ENCODE measurements around the gene OR4C6.

The OR4C6 gene

DNA sequence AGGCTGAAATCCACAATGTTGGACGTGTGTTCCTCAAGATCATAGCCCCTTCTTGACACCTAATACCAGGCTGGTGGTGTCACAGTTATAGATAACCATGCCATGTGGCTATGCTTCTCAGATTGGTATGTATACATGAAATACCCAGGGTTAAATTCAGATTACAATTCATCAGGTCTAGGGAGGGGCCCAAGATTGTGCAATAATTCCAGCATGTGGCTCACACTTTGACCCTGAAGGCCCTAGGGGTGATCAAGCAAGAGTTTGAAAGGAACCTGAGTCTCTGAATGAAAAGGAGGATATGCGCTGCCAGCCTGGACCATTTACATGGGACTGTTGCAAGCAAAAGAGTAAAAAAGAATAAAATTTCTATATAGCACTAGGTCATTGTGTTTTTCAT, 7.4 kb downstream of the OR4C6 start:
- Histone ChIP-seq H3K4me3 (ENCODE audit: low read depth, low read length) (no peak overlapping the region), H3K79me1 (ENCODE audit: low read length) (no peaks in the 10 kb centered on the region), H3K4ac (ENCODE audit: low read depth, low read length) (no peak overlapping the region), H3K18ac (ENCODE audit: low read length) (no peak overlapping the region), H4K8ac (ENCODE audit: low read depth, low read length) (no peak overlapping the region), H3K9me3 (ENCODE audit: insufficient read depth, low read depth, low read length) (peaks cover 10% of the 10 kb centered on the region), H3K4me1 (ENCODE audit: control insufficient read depth in 1 of 2, insufficient read depth in 2 of 2, low read length in 2 of 2) (no peaks in the 10 kb centered on the region), H3K79me2 (ENCODE audit: control insufficient read depth, insufficient read depth, low read length, poor library complexity) (no peaks in the 10 kb centered on the region), H3K27ac (ENCODE audit: low read depth, low read length) (no peak overlapping the region), H3K23ac (ENCODE audit: low read length) (no peak overlapping the region), H3K9ac (ENCODE audit: low read length) (no peak overlapping the region), H3K14ac (ENCODE audit: low read length) (no peak overlapping the region), H3K27me3 (ENCODE audit: insufficient read depth, low read length) (no peaks in the 10 kb centered on the region), H3K4me2 (ENCODE audit: low read length) (no peak overlapping the region), H2BK12ac (ENCODE audit: low read length) (no peak overlapping the region), H2BK120ac (ENCODE audit: insufficient read depth, low read length, poor library complexity) (no peak overlapping the region), H4K12ac (ENCODE audit: low read depth, low read length) (no peak overlapping the region), H2AFZ (ENCODE audit: insufficient read depth, low read length, poor library complexity) (no peak overlapping the region), H4K91ac (ENCODE audit: low read depth, low read length) (no peak overlapping the region), H3K36me3 (ENCODE audit: control insufficient read depth in 1 of 2, insufficient read depth in 2 of 2, low read length in 2 of 2) (no peaks in the 10 kb centered on the region), H2AK5ac (ENCODE audit: low read length) (no peak overlapping the region), H2BK5ac (ENCODE audit: low read depth, low read length, poor library complexity) (no peak overlapping the region)
- WGBS (ENCODE audit: extremely low coverage, insufficient coverage, insufficient read length): no CpG with 5 or more reads among the region's 2 CpGs
- DNase-seq: no peak

GRCh38 chr11:55673860-55674259, 11.9 kb downstream of the OR4C6 start:
- Histone ChIP-seq H3K27me3 (ENCODE audit: insufficient read depth, low read length) (no peaks in the 10 kb centered on the region), H2BK12ac (ENCODE audit: low read length) (no peak overlapping the region), H3K4ac (ENCODE audit: low read depth, low read length) (no peak overlapping the region), H3K18ac (ENCODE audit: low read length) (no peak overlapping the region), H3K4me2 (ENCODE audit: low read length) (no peak overlapping the region), H3K27ac (ENCODE audit: low read depth, low read length) (no peak overlapping the region), H2AFZ (ENCODE audit: insufficient read depth, low read length, poor library complexity) (no peak overlapping the region), H3K4me1 (ENCODE audit: control insufficient read depth in 1 of 2, insufficient read depth in 2 of 2, low read length in 2 of 2) (no peaks in the 10 kb centered on the region), H2BK5ac (ENCODE audit: low read depth, low read length, poor library complexity) (no peak overlapping the region), H3K79me2 (ENCODE audit: control insufficient read depth, insufficient read depth, low read length, poor library complexity) (no peaks in the 10 kb centered on the region), H4K12ac (ENCODE audit: low read depth, low read length) (no peak overlapping the region), H3K9me3 (ENCODE audit: insufficient read depth, low read depth, low read length) (no peaks in the 10 kb centered on the region), H4K91ac (ENCODE audit: low read depth, low read length) (no peak overlapping the region), H3K79me1 (ENCODE audit: low read length) (no peaks in the 10 kb centered on the region), H4K8ac (ENCODE audit: low read depth, low read length) (no peak overlapping the region), H3K23ac (ENCODE audit: low read length) (no peak overlapping the region), H3K4me3 (ENCODE audit: low read depth, low read length) (no peak overlapping the region), H2AK5ac (ENCODE audit: low read length) (no peak overlapping the region), H3K36me3 (ENCODE audit: control insufficient read depth in 1 of 2, insufficient read depth in 2 of 2, low read length in 2 of 2) (no peaks in the 10 kb centered on the region), H3K9ac (ENCODE audit: low read length) (no peak overlapping the region), H3K14ac (ENCODE audit: low read length) (no peak overlapping the region), H2BK120ac (ENCODE audit: insufficient read depth, low read length, poor library complexity) (no peak overlapping the region)
- WGBS (ENCODE audit: extremely low coverage, insufficient coverage, insufficient read length): no CpG with 5 or more reads among the region's 5 CpGs
- DNase-seq: no peak

GRCh38 chr11:55697817-55698216, 35.8 kb downstream of the OR4C6 start:
- Histone ChIP-seq H3K9ac (ENCODE audit: low read length) (no peak overlapping the region), H4K91ac (ENCODE audit: low read depth, low read length) (no peak overlapping the region), H4K12ac (ENCODE audit: low read depth, low read length) (no peak overlapping the region), H3K27me3 (ENCODE audit: insufficient read depth, low read length) (no peaks in the 10 kb centered on the region), H2BK120ac (ENCODE audit: insufficient read depth, low read length, poor library complexity) (no peak overlapping the region), H2AK5ac (ENCODE audit: low read length) (no peak overlapping the region), H2AFZ (ENCODE audit: insufficient read depth, low read length, poor library complexity) (no peak overlapping the region), H3K27ac (ENCODE audit: low read depth, low read length) (no peak overlapping the region), H3K23ac (ENCODE audit: low read length) (no peak overlapping the region), H2BK12ac (ENCODE audit: low read length) (no peak overlapping the region), H3K14ac (ENCODE audit: low read length) (no peak overlapping the region), H3K79me2 (ENCODE audit: control insufficient read depth, insufficient read depth, low read length, poor library complexity) (no peaks in the 10 kb centered on the region), H3K79me1 (ENCODE audit: low read length) (no peaks in the 10 kb centered on the region), H3K4me1 (ENCODE audit: control insufficient read depth in 1 of 2, insufficient read depth in 2 of 2, low read length in 2 of 2) (no peaks in the 10 kb centered on the region), H3K18ac (ENCODE audit: low read length) (no peak overlapping the region), H3K4me3 (ENCODE audit: low read depth, low read length) (no peak overlapping the region), H3K9me3 (ENCODE audit: insufficient read depth, low read depth, low read length) (peaks cover 17% of the 10 kb centered on the region), H2BK5ac (ENCODE audit: low read depth, low read length, poor library complexity) (no peak overlapping the region), H3K4me2 (ENCODE audit: low read length) (no peak overlapping the region), H3K36me3 (ENCODE audit: control insufficient read depth in 1 of 2, insufficient read depth in 2 of 2, low read length in 2 of 2) (no peaks in the 10 kb centered on the region), H4K8ac (ENCODE audit: low read depth, low read length) (no peak overlapping the region), H3K4ac (ENCODE audit: low read depth, low read length) (no peak overlapping the region)
- no peak for DNase-seq
- WGBS (ENCODE audit: extremely low coverage, insufficient coverage, insufficient read length): no CpG with 5 or more reads among the region's 3 CpGs

DNA sequence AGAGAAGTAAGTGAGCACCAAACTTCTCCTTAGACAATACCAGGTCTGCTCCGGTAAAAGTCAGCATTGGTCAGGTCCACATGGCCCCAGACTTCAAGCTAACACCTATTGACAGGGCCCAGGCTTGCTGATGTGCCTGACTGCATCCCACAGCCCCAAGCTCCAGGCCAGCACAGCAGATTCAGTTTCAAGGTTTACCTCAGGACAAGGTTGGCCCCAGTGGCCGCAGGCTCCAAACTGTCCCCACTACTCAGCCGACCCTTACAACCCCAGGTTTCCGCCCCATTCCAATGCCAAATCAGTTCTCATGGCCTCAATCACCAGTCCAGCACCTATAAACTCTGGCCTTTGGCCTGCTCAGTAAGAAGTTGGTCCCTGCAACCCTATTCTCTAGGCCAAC, 39.4 kb downstream of the OR4C6 start:
- no peak overlapping the region for H3K23ac ChIP-seq (ENCODE audit: low read length)
- H4K8ac ChIP-seq (ENCODE audit: low read depth, low read length): no peak overlapping the region
- no peaks in the 10 kb centered on the region for H3K79me1 ChIP-seq (ENCODE audit: low read length)
- H3K79me2 ChIP-seq (ENCODE audit: control insufficient read depth, insufficient read depth, low read length, poor library complexity): no peaks in the 10 kb centered on the region
- no CpG with 5 or more reads among the region's 4 CpGs for WGBS (ENCODE audit: extremely low coverage, insufficient coverage, insufficient read length)
- no peak overlapping the region for H2BK12ac ChIP-seq (ENCODE audit: low read length)
- H3K4me2 ChIP-seq (ENCODE audit: low read length): no peak overlapping the region
- no peaks in the 10 kb centered on the region for H3K27me3 ChIP-seq (ENCODE audit: insufficient read depth, low read length)
- H3K9me3 ChIP-seq (ENCODE audit: insufficient read depth, low read depth, low read length): peaks cover 17% of the 10 kb centered on the region
- no peak overlapping the region for H3K14ac ChIP-seq (ENCODE audit: low read length)
- H3K4ac ChIP-seq (ENCODE audit: low read depth, low read length): no peak overlapping the region
- no peak overlapping the region for H3K18ac ChIP-seq (ENCODE audit: low read length)
- no peak overlapping the region for H3K9ac ChIP-seq (ENCODE audit: low read length)
- no peak overlapping the region for H2AFZ ChIP-seq (ENCODE audit: insufficient read depth, low read length, poor library complexity)
- H3K4me3 ChIP-seq (ENCODE audit: low read depth, low read length): no peak overlapping the region
- no peak overlapping the region for H2BK120ac ChIP-seq (ENCODE audit: insufficient read depth, low read length, poor library complexity)
- no peak overlapping the region for H3K27ac ChIP-seq (ENCODE audit: low read depth, low read length)
- H4K91ac ChIP-seq (ENCODE audit: low read depth, low read length): no peak overlapping the region
- DNase-seq: no peak
- no peak overlapping the region for H2BK5ac ChIP-seq (ENCODE audit: low read depth, low read length, poor library complexity)
- no peaks in the 10 kb centered on the region for H3K36me3 ChIP-seq (ENCODE audit: control insufficient read depth in 1 of 2, insufficient read depth in 2 of 2, low read length in 2 of 2)
- H4K12ac ChIP-seq (ENCODE audit: low read depth, low read length): no peak overlapping the region
- H2AK5ac ChIP-seq (ENCODE audit: low read length): no peak overlapping the region
- H3K4me1 ChIP-seq (ENCODE audit: control insufficient read depth in 1 of 2, insufficient read depth in 2 of 2, low read length in 2 of 2): no peaks in the 10 kb centered on the region

All from trophoblast cell (in vitro differentiated cells and primary cell).